ENCODE data around the gene TMEM132C.

TMEM132C gene

DNA sequence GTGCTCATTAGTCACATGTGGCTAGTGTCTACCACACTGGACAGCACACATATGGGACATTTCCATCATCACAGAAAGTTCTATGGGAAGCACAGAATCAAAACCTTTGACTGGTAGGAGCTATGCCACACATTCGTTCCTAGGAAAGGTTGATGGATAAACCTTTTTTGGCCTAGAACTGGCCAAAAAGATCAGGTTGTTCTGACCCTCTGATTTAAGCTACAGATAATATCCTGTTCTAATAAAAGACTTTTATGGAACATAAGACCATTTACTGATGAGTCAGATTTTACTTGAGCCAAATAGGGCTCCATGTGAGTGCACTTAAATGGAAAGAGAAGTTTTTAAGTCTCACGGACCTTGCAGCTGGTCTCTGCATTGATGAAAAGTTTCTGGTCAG is 413.6 kb downstream of the TMEM132C start:
- DNase-seq = no peak

DNA sequence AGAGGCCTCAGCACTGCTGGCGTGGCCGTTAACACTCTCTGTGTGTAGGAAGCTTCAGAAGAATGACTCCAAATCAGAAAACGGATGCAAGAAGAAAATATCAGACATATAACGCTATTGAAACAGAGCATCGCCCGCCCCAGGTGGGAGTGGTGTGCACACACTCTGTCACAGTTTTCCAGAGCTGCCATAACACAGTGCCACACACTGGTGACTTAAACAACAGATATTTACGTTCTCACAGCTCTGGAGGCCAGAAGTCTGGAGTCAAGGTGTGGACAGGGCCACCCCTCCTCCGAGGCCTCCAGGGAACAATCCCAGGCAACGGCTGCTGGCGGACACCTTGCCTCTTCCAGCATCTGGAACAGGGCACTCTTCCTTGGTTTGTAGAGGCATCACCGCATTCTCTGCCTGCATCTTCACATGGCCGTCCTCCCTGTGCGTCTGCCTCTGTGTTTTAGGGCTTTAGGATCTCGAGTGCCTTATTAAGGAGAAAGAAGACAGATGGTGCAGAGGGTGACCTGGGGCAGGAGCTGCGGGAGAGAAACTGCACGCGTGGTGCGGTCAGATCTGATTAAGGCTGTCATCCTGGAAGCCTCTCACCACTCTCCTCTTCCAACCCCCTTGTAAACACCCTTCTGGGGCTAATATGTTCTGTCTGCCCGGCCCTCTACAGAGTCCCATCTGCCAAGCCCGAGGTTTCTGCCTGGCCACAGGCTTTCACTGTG is 415.7 kb downstream of the TMEM132C start:
- DNase-seq = peak; percentile 94

DNA sequence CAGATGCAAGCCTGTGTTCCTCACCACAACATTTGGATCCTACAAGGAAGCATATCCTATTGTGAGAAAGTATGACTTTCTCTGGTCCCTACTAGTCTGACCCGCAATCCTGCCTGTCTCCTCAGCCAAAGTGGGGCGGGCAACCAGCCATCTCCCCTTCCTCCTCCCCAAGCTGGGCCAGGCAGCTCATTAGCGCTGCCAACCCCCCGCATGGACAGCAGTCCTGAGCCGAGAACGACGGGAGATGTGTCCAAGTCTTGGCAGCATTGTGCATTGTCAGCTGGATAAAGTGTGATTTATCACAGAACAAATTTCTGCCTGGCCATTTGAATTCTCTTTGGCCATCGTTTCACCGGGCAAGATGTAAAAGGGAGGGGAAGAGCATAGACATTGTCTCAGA is 417.4 kb downstream of the TMEM132C start:
- no peak for DNase-seq

DNA sequence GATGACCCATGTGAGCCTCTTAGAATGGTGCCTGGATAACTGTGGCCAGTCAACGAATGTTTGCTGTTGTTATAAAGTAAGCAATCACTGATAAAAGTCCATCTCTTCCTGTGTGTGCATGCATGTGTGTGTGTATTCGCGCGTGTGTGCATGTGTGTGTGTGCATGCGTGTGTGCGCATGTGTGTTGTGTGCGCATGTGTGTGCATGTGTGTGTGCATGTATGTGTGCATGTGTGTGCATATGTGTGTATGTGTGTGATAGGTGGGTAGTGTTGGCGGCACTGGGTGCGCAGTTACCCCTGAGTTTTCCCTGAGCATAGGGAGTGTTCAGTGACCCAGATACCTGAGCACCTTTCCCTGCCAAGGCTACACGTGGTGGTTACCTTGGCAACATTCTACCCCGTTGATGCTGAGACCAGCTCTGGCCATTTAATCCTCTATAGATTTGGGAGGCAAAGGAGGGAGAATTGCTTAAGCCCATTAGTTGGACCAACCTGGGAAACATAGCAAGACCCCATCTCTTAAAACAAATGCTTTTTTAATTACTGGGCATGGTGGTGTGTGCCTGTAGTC is 419.0 kb downstream of the TMEM132C start:
- DNase-seq = no peak

DNA sequence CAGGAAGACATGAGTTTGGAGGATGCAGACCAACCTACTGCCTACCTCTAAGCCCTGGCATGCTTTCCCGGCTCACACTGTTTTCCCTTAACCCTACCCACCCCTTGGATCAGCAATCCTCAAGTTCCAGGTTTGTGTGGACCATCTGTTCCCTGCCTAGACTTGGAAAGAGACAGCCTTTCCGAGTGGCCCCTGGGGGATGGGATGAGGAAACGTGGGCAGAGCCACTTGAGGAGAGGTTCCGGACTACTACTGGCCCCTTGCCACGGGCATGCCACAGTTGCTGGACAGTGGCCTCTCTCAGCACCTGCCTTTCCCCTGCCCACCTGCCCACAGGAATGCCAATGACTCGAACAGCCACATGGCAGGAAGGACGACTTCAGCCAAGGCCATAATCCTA is 420.9 kb downstream of the TMEM132C start:
- DNase-seq = no peak

GRCh38 chr12:128690641-128691040 is 423.7 kb downstream of the TMEM132C start:
- peak; percentile 75 for DNase-seq

GRCh38 chr12:128693115-128693514 is 426.1 kb downstream of the TMEM132C start:
- no peak for DNase-seq

DNA sequence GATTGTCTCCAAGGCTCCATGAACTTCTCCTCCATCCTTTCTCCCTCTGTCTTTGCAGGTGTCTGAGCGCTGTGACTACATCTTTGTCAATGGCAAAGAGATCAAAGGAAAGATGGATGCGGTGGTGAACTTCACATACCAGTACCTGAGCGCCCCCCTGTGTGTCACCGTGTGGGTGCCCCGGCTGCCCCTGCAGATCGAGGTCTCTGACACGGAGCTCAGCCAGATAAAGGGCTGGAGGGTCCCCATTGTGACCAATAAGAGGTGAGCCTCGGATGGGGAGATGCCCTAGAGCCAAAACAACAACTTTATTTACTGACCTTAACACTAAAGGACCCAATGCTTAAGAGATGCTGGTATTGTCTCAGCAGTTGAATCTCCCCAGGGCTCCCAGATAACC is 426.8 kb downstream of the TMEM132C start:
- no peak for DNase-seq

DNA sequence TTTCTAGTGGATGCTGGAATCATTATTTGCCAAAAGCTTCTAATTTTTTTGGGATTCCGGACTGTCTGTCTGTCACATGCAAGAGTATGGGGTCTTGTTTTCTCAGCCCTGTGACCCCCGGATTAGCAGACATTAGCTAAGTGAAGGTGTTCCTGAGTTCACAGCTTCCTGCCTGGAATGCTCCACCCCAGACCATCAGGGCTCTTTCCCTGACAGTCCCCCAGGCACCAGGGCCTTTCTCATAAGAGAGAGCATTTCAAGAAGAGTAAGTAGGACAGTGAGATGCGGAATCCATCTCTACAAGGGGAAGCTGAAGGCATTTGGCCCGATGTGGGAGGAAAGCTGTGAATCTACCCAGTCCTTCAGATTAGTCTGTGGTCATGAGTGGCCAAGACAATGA is 427.5 kb downstream of the TMEM132C start:
- no peak for DNase-seq

DNA sequence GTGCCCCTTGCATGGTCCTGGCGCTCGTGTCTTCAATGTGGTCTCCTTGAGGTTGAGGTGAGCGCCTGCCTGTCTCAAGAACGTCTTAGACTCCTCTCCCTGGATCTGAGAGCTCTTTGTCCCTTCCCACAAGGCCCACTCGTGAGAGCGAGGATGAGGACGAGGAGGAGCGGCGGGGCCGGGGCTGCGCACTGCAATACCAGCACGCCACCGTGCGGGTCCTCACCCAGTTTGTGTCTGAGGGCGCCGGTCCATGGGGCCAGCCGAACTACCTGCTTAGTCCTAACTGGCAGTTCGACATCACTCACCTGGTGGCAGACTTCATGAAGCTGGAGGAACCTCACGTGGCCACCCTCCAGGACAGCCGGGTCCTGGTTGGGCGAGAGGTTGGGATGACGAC is 428.7 kb downstream of the TMEM132C start:
- no peak for DNase-seq

DNA sequence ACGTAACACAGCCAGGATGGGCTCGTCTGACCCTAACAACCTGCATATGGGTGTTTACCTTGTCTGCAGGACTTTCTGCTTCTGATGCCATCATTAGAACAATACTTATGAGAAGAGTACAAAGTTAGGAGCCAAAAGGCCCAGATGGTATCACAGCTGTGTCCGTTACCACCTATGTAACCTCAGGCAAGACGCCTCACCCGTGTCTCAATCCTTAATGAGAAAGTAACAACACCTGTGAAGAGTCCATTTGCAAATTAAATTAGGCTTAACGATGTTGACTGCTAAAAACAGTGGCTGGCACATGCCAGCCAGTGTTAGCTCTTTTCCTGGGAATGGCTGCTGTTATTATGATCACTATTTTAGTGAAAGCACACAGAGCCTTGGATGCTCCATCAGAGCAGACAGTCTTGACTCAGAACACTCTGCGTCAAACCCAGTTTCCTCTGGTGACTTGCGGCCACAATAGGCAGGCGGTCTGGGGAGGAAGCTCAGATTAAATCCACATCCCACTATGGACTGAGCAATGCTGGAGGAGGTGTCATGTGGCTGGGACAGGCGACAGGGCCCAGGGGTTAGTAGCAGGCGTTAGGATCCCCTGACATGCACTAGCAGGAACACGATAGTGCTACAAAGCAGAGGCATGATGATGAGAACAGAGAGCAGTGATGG is 431.5 kb downstream of the TMEM132C start:
- DNase-seq = peak; percentile 50

DNA sequence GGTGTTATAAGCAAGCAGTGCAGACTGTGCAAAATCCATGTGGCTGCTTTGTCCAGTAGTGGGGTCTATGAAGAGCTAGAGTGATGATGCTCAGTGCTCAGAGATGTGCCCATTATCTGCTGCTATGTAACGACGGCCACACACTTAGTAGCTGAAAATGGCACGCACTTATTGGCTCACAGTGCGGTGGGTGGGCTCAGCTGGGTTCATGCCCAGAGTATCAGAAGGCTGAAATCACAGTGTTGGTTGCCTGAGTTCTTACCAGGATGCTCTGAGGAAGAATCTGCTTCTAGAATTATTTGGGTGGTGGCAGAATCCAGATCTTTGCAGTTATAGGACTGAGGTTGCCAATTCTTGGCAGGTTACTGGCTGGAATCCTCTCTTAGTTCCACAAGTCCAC is 432.1 kb downstream of the TMEM132C start:
- DNase-seq = no peak

DNA sequence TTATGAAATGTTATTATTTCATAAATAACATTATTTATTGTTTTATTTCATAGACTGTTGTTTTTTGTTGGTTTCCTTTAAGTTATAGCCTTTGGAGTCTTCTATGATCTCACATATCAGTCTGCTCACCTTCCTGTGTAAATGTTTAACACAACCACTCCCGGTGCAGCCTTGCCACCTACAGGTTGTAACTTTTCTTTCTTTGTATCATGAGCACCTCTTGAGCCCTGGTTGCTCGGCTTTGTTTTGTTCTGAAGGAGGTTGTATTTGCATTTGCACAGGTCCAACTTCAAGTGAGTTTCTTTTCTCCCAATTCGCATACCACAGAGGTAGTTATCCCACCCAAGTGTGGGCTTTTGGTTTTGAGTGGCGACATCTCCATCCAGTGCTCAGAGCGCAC is 435.4 kb downstream of the TMEM132C start:
- DNase-seq = no peak

DNA sequence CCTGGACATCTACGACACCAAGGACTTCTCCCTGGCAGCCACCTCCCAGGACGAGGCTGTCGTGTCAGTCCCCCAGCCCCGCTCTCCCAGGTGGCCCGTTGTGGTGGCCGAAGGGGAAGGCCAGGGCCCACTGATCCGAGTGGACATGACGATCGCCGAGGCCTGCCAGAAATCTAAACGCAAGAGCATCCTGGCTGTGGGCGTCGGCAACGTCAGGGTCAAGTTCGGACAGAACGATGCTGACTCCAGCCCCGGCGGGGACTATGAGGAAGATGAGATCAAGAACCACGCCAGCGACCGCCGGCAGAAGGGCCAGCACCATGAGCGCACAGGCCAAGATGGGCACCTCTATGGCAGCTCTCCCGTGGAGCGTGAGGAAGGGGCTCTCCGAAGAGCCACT is 438.2 kb downstream of the TMEM132C start:
- DNase-seq = no peak

DNA sequence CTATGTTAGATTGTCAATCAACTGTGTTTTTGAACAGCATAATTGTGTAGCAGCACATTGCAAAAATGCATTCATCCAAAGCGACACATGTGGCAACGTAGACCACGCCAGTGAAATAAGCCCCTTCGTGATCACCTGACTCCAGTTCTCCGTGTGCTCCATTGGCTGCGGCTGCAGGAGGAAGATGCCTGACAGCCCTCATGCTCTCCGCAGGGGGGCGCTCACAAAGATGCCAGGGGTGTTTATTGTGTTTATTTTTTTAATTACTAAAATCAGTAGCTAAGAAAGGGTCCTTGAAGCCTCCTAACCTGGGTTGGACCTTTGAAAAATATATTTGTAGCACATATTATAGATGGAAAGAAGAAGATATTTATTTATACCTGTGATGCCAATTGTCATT is 440.5 kb downstream of the TMEM132C start:
- no peak for DNase-seq

DNA sequence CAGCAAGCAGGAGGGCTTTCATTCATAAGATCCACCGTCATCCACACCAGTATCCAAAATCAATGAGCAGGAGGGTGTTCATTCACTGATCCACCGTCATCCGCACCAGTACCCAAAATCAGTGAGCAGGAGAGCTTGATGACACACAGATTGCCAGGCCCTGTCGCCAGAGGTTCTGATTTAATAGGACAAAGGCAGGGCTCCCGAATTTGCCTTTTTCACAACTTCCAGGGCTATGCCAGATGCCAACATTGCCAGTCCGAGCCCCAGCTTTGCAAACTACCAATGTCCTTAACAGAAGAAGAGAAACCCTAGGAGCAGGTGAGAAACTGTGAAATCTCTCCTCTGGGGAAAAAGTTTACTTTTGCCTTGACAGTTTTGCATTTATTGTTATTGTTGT is 441.8 kb downstream of the TMEM132C start:
- no peak for DNase-seq

- no peak for DNase-seq
These were observed 442.7 kb downstream of the TMEM132C start for GRCh38 chr12:128709660-128710059.

GRCh38 chr12:128711486-128711885 is 444.5 kb downstream of the TMEM132C start:
- DNase-seq = no peak

GRCh38 chr12:128712622-128713021 is 445.7 kb downstream of the TMEM132C start:
- DNase-seq = no peak

DNA sequence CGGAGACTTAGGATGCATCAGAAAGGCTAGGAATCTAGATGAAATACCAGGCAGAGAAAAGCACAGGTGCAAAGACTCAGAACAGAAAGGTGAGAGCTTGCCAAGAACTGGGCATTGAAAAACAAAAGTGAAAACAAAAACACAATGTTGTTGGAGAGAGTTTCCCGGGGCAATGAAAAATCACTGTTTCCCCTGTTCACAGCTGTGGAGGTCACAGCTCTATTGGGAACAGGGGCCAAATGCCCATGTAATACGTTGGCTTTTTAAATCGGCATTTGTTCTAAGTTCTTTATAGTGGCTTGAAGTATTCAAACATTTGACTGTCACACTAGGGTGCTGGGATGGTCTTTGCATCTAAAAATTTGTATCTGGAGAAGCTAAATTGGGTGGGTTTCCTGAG is 448.5 kb downstream of the TMEM132C start:
- DNase-seq = no peak

DNA sequence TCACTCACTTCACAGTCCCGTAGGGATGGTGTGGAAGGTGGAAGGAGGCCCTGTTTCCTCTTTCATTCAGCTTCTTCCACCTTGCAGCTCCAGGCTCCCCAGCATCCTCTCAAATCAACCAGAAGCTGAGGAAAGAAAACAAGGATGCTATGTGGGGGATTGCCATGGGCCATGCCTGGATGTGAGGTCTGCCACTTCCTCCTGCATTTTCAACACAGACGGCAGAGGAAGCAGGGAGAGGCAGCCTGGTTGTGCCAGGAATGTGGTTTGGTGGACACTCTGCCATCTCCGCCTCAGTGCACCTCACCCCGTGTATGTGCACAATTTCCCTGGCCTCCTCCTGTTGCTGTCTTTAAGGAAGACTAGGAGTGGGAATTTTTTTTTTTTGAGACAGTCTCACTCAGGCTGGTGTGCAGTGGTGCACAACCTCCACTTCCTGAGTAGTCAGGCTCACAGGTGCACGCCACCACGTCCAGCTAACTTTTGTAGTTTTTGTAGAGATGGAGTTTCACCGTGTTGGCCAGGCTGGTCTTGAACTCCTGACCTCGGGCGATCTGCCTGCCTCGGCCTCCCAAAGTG is 457.6 kb downstream of the TMEM132C start:
- DNase-seq = no peak

GRCh38 chr12:128726886-128727285 is 459.9 kb downstream of the TMEM132C start:
- no peak for DNase-seq

DNA sequence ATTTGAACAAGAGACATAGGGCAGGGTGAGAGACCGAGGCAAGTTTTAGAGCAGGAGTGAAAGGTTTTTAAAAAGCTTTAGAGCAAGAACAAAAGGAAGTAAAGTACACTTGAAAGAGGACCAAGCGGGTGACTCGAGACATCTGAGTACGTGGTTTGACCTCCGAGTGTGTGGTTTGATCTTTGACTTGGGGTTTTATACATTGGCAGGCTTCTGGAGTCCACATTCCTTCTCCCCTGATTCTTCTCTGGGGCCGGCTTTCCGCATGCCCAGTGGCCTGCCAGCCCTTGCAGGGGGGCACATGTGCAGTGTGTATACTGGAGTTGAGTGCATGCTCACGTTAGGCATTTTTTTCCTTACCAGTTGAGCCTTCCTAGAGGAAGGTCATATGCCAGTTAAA is 460.5 kb downstream of the TMEM132C start:
- no peak for DNase-seq

DNA sequence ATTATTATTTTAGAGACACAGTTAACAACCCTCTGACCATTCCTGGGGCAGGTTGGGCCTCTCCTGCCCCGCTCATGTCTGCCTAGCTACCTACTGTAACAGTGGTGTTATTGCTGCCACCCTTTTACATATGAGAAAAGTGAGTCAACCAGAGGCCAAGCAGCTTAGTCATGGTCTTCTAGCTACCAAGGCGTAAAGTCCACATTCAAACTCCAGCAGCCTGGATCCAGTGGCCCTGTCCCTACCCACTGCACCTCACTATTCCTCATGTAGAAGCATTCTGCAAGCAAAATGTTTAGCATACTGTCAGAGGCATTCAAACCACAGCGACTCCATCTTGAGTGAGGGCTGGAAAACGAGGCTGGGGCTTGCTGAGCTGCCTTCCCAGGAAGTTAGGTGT is 461.0 kb downstream of the TMEM132C start:
- DNase-seq = no peak

All from NCI-H524 treated with DMSO at 0.1 percent for 48 hours (cell line).